Measurements from ENCODE around the gene RADIL.

RADIL gene

DNA sequence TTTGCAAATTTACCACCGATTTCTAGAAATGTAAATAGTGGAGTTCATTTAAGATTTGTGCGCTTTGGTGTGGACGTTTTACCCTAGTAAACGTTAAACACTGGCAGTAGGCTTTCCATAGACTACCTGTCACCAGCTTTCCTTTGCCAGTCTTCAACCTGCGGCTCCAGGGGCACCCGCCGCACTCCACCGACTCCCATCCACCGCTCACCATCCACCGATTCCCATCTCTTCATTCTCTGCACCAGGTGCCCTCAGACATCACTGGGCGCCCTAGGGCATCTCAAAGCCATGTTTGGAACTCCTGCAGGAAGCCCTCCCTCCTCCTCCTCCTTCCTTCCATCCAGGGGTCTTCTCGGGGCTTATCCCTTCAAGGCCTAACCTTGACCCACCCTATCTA is 109.5 kb downstream of the RADIL start:
- DNase-seq, result no peak

DNA sequence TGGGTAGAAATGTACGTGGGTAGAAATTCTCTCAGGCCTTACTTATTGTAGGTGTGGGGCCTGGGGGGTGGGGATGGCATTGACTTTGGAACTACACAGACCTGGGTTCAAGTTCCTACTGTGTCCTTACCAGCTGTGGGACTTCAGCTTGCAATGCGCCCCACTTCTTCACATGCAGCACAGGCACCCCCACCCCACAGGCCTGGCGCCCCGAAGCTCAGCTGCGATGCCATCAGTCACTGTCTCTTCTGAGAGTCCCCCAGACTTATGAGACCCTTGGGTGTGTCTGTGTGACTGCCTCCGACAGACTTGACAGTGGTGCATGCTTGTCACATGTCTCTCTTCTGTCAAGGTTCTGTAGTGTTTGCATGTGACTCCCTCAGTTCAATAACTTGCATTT is 111.2 kb downstream of the RADIL start:
- DNase-seq, result no peak

DNA sequence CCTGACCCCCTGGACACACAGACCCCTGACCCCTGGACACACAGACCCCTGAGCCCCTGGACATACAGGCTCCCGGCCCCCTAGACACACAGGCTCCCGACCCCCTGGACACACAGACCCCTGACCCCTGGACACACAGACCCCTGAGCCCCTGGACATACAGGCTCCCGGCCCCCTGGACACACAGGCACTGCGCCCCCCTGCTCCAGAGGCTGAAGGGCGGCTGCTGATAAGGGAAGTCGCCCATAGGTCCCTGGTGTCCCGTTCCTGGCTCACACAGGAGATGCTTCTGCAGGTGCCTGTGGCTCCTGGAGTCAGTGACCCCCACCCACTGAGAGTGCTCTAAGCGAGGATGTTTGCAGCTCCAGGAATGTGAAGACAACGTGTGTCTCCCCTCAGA is 111.8 kb downstream of the RADIL start:
- DNase-seq, result no peak

DNA sequence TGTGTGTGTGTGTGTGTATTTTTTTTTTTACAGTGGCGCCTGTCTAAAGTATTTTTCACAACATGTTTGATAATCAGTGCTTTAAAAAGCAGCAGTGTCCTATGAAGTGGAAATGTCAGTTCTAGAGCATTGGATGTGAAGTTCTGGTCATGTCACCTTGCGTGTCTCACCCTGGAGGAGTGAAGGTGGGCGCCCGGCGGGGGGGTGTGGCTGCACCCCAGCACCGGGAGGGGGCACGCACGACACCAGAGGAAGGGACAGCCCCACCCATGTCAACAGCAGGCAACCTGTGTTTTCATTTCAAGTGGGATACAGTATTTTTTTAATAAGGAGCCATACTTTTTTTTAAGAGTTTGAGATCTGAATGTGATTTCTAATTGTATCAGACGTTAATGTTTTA is 112.6 kb downstream of the RADIL start:
- DNase-seq, result no peak

DNA sequence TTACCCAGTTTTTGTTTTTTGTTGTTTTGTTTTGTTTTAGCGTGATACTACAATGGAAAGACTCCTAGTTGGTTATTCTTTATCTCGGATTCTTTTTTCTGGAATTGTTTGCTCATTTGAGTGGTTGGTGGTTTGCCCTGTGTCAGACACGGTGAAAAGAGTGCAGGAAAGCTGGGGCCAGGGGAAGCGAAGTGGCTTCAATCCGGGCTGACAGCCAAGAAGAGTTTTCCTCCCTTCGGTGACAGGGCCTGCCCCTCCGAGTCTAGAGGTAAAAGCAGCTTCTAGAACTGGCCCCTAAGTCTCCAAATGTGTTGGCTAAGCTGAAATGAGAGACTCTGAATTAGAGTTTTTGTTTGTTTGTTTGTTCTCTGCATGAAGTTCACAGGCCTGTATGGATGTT is 113.8 kb downstream of the RADIL start:
- DNase-seq, result no peak

DNA sequence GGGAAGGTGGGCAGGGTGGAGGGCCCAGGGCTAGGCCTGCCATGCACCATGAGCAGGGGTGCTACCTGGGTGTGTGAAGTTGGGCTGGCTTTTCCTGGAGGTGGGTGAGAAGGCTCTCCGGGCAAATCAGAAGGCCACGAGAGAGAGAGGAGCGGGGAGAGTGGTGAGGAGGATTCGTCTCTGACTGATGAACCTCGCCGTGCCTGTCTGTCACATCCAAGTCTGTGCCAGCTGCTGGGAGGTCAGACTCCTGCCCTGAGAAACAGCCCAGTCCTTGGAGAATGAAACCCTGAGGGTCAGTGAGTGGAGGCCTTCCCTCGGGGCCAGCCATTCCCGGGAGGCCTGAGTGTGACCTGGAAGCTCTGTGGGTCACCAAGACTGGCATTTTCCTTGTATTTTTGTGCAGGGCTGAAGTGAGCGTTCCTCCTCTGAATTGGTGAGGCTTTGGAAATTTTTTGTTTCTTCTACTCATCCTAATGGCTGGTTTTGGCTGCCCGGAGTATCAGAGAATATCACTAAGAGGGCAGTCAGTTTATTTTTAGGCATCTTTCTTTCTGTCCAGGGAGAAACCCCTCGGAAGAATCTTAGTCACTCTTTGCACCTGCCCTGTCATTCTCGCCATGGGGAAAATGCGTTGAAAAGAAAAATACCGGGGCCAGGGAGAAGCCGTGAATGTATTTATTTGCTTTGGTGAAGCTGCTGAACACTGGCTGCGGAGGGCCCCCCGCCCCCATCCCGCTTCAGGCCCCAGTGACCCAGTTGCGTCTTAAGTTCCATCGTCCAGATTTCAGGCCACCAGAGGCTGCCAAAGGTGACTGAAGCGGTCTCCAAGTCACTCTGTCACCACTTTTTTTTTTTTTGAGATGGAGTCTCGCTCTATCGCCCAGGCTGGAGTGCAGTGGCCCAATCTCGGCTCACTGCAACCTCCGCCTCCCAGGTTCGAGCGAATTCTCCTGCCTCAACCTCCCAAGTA is 114.6 kb downstream of the RADIL start:
- no peak for DNase-seq

DNA sequence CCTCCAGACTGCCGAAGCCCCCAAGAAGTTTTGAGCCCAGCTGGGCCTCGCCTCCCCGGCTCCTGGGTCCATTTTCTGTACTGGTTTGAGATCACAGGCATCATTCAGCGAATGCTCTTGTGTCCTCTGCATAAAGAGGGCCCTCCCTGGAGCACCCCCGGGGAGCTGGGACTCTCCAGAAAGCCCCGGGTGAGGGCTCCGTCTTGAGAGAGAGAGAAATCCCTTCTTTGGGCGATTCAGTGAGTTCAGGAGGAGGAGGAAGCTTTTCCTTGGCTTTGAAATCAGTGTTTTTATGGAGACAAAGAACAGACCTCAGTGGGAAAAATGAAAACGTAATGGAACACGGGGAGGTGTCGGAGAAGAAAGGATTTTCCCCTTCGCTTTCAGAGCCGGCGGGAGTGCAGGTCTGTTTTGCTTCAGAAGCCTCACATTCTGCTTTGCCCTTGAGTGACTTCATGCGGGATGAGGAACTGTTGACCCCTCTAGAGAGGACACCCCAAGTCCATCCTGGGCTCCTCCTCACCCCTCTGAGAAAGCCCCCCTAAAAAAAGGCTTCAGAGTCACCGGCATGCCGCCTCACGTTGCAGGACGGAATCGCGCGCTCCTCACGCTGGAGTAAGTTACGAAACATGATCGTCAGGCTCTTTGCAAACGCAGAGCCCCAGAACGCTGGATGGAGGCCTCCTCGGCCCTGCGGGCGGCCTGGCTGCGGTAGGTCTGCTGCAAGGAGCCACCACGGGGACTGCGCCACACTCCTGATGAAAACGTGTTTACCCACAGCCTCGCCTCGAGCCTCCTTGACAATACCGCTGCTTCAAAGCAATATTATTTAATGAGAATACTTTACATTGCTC is 116.6 kb downstream of the RADIL start:
- no peak for DNase-seq

DNA sequence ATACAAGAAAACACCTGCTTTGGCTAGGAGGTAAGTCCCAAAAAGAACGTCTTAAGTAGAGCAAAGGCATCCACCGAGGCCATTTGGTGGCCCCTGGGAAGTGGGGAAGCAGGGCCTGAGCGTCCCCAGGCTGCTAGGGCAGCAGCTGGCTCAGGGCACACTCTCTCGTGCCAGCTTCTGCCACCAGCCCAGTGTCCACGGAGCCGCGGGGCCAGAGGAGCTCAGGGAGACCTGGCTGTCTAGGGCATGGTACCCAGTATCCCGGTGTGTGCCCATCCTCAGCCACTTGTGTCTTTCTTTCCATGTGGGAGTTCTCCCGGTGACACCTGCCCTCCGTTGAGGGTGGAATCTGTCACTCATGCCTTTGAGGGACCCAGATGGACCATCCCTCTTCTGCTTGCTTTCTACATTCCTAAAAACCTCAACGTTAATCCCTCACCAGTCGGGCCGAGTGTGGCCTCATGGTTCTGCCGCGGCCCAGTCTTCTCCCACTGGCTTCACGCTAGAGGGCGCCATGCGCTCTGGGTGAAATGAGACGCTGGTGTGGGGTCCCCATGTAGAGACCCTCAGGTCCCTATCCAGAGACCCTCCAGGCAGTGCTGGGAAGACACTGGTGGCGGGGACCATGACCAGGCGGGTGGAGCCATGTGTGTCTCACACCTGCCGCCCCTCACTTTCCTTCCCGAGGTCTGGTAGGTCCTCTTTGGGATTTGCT is 117.6 kb downstream of the RADIL start:
- no peak for DNase-seq

DNA sequence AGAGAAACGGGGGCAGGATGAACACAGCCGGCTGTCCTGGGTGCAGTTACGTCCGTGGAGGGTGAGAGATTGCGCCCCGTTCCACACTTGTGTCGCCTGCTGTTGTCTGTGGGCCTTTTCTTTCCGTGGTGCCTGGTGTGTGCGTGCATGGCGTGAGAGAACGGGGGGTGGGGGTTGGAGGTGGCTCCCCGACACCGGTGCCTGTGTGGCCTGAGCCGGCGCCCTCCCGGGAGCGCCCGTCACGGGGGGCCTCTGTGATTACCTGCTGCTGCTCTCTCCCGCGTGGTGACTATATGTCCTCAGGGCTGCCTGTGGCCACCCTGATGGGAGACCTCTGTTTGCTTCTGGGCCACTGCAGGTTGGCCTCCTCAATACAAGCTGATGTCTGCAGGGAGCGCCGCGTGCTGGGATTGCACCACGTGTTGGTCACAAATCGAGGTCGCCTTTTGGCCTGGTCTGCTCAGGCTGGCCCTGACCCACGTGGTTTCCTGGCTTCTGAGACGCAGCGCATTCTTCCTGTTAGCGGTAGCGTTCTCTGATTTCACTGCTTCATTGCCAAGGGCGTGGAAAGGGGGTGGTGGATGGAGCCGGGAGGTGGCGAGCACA is 119.0 kb downstream of the RADIL start:
- DNase-seq, result no peak

DNA sequence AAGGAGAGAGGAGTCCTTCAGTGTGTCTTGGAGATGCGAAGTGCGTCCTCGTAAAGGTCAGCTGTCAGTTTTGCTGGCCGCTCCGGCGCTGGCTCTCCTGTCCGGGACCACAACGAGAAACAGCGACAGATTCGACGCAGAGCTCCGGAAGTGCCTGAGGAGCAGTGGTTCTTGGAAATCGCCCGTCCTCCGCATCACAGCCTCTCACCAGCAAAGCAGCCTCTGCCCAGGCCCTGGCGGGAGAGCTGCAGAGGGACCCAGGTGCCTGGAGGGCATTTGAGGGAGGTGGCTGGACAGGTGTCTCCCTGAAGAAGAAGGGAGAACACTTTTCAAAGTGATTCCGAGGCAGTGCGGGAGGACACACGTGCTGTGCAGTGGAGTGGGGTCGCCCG is 119.7 kb downstream of the RADIL start:
- no peak for DNase-seq

DNA sequence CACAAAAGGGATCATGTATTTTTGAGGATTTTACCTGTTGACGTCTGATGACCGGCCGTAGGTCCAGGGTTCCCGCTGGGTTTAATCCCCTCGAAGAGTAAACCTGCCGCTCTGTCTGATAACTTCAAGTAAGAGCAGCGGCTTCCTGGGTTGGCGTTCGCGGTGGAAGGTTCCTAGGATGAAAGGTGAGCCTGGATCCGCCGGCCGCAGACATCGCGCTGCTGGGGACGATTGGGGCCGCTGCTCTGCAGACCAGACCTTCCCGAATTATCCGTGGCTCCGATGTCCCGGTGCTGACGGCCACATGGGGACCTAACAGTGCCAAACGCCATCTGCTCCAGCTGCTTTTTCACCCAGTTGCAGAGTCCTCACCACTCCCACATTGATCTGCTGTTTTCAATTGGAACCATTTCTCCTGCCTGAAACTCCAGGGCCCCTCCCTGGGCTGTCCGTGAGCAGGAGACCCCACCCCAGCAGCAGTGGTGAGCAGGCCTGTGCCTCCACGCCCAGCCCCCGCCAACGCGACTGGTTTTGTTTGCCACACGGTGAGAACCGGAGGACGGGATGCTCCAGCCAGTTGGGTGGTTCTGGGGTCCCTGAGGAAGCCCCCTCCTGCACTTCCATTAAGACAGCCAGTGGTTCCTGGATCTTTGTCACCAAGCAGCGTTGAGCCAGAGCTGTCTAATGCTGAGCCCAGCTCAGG is 120.3 kb downstream of the RADIL start:
- no peak for DNase-seq

DNA sequence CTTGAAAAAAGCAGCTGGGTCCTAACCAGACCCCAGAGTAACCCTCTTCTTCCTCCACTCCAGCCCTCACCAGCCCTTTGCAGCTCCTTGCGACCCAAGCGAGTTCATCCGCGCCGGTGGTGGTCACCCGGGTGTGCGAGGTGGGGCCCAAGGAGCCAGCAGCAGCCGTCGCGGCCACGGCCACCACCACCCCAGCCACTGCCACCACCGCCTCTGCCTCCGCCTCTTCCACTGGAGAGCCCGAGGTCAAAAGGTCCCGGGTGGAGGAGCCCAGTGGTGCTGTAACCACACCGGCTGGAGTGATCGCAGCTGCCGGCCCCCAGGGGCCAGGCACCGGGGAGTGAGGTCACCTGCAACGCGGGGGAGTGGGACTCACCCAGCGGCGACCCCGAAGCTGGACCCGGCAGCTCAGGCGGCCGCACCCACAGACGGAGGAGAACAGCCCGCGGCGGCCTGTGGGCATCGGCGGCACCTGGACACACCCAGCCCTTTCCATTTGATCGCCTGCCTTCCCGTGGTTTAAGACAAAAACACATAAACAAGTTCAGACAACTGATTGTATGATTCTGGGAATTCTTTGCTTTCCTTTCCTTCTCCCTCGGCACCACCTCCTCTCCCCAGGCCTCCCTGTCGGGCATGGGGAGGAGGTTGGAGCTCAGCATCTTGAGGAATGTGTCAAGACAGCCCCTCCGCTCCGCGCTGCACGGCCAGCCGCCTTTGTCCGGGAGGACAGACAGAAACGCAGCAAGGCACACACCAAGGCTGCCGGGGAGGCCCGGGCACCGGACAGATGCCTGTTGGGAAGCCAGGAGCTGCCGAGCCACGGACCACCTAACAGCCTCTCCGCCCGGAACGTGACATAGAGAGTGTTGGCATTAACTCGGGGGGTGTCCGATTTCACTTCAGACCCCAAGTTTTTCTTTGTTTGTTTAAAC is 121.1 kb downstream of the RADIL start:
- no peak for DNase-seq

DNA sequence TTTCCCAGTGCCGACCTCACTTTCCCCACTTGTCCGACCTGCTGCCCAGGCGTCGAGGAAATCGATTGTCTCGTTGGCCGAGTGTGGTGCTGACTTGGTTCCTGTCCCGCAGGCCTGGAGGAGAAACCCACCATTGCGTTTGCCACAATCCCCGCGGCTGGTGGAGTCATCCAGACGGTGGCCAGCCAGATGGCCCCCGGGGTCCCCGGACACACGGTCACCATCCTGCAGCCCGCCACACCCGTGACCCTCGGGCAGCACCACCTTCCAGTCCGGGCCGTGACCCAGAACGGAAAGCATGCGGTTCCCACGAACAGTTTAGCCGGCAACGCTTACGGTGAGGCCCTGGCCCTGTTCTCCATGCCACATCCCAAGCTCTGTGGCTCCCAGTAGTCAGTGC is 122.6 kb downstream of the RADIL start:
- DNase-seq, result no peak

DNA sequence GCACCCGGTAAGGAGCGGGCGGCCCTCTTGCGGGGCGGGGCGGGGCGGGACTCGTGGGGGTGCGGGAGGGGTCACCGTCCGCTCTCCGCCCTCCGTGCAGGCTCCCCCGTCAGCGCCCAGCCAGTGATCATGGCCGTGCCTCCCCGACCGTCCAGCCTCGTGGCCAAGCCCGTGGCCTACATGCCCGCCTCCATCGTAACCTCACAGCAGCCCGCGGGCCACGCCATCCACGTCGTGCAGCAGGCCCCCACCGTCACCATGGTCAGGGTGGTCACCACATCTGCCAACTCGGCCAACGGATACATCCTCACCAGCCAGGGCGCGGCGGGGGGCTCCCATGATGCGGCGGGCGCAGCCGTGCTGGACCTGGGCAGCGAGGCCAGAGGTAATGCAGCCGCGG is 124.3 kb downstream of the RADIL start:
- no peak for DNase-seq

DNA sequence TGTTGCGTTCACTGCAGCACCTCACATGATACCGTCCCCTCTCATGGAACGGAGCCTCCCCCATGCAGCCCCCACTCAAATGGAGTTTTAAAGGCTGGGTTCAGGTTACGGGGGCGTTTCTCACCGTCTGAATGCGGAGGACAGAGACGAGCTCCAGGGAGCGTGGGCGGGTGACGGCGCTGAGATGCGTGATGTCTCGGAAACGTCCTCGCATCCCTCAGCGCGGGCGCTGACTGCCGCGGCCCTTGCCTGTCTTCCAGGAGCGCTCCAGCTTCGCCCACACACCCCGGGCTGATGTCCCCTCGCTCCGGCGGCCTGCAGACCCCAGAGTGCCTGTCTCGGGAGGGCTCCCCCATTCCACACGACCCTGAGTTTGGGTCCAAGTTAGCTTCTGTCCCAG is 124.7 kb downstream of the RADIL start:
- no peak for DNase-seq

DNA sequence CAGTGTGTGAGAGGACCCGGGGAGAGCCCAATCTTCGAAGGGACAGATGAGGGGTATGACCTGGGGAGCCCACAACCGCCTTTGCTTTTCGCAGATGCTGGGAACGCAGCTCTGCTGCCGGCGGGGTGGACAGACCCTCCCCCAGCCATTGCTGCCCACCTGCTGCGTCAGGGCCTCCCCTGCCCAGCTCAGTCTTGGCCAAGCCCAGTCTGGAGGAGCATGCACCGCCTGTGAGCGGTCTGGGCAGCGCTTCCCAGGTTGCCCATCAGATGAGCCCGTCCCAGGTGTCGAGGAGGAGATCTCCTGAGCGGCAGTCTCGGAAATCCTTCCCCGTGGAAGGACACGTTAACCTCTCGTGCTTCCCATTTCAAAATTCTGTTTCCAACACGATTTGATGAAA is 125.4 kb downstream of the RADIL start:
- DNase-seq, result no peak

DNA sequence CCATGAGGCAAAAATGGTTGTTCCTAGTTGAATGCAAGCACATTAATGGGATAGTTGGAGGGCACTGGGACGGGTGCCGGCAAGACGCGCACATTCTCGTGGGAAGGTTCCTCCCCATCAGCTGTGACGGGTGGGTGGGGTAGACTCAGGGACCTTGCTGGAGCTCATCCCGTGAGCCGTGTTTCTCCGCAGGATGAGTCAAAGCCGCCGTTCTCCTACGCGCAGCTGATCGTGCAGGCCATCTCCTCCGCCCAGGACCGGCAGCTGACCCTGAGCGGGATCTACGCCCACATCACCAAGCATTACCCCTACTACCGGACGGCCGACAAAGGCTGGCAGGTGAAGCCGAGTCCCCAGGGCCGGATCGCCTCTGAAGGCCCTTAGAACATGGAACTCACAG is 128.5 kb downstream of the RADIL start:
- DNase-seq, result no peak

DNA sequence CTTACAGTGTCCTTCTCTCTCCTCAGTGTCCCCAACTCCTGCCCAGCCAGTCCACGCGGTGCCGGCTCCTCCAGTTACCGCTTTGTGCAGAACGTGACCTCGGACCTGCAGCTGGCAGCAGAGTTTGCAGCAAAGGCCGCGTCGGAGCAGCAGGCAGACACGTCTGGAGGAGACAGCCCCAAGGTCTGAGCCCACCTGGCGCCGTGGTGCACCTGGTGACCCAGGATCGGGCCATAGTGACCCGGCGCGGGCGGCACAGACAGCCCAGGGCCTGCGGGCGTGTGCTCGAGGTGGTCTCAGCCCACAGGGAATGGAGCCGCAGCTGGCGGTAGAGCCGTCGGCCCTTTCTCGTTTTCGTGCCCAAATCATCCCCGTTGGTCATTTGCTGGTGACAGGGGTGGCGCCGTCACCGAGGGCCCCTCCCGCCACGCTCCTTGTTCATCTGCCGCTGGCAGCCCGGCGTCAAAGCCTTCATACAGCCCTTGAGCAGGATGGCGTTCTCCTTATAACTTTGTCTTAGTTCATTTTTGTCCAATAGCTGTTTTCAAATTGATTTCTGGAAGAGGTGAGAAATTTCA is 129.0 kb downstream of the RADIL start:
- no peak for DNase-seq

DNA sequence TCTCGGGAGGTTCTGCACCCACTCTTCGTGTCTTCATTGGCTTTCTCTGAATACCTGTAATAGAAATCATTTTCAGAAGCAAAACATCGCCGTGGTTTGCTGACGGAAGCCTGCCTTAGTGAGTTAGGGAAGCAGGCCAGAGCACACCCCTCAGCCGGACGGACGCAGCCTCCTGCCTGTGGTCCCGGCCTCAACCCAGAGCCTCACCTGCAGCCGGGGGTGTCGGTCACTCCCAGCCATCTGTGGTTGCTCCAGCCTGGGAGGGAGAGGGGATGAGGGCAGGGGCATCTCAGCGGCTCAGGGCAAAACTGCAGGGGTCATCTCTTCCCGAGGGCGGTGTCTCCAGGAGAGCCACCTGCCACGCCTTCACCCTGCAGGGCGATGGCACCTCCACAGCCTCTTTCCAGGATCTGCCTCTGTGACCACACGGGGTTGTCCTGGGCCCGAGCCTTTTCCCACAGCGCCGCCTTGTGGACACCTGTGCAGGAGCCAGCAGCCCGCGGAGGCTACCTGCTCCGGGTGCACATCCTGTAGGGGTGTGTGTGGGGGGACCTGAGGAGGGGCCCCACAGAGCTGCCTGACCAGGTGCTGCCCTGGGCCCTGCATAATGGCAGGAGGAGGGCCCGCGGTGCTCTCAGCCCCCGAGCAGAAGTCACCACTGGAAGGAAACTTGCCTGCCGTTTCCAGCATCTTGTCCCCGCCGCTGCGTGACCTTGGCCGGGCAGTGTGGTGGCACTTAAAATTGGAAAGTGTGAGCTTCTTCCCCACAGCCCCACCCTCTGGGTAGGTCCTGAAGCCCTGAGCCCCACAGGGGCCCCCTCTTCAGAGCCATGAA is 129.7 kb downstream of the RADIL start:
- DNase-seq, result peak; percentile 88 to 90

Measured in stimulated activated CD4-positive, alpha-beta T cell treated with anti-CD3 and anti-CD28 coated beads, Interleukin-2, amount 100 ng/mL, for 24 hours (primary cell).